Lower leg skin (tissue), 3 donors: Measurements from ENCODE around the gene TNS3.

ENCODE experiments used
- POLR2A ChIP-seq, 2 donors: fragments of 450-650 bp; IDR thresholded peaks; one replicate each; pipeline ENCODE4 v1.6.1; 2016 to 2017; ENCODE audit warnings: antibody characterized with exemption in 2 of 2, mild to moderate bottlenecking in 1 of 2, moderate library complexity in 1 of 2
- TF ChIP-seq, protein P1 (sequence below), 3 donors: fragments of 450-650 bp; IDR thresholded peaks; one replicate each; pipeline ENCODE4 v1.5.1; 2016; ENCODE audit warnings: antibody characterized with exemption in 3 of 3, mild to moderate bottlenecking in 3 of 3, moderate library complexity in 2 of 3

DNA sequence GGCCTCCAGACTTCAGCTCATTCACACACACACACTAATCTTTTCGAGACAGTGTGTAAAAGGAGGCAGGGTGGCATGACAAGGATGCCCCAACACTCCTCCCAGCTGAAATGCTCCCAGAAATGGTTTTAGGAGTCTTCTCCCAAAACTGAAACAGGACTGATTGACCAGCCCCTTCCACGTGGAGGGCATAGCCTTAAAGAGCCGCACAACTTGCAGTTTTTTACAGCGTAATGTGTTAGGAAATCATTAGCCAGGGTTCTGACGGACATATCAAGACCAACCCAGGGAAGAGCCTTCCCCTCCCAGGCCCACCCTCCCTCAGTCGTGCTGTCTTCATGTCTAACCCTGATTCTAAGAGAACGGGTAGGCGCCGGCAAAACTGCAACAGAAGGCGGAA, 224.6 kb downstream of the TNS3 start:
- TF ChIP-seq, protein P1, sequence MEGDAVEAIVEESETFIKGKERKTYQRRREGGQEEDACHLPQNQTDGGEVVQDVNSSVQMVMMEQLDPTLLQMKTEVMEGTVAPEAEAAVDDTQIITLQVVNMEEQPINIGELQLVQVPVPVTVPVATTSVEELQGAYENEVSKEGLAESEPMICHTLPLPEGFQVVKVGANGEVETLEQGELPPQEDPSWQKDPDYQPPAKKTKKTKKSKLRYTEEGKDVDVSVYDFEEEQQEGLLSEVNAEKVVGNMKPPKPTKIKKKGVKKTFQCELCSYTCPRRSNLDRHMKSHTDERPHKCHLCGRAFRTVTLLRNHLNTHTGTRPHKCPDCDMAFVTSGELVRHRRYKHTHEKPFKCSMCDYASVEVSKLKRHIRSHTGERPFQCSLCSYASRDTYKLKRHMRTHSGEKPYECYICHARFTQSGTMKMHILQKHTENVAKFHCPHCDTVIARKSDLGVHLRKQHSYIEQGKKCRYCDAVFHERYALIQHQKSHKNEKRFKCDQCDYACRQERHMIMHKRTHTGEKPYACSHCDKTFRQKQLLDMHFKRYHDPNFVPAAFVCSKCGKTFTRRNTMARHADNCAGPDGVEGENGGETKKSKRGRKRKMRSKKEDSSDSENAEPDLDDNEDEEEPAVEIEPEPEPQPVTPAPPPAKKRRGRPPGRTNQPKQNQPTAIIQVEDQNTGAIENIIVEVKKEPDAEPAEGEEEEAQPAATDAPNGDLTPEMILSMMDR (IDR thresholded peaks at IDR 0.05) = no peak
- no peak for TF ChIP-seq POLR2A (IDR thresholded peaks at IDR 0.05)
